CD4-positive, alpha-beta T cell (primary cell): ENCODE results near the gene ZC3H13. TPM values are rescaled to one million over a fixed set of nuclear protein-coding genes. Genes with fewer than 3 reads are reported as not detected.

Source experiments
- ATAC-seq: fragments of 200-7000 bp; cut with Tn5 transposase; one replicate; pipeline ENCODE4 v1.10.0; 2022; ENCODE audit warnings: mild to moderate bottlenecking; ENCODE audit not compliant: poor library complexity
- CTCF ChIA-PET: fragments of 350-600 bp; sonication (Branson Sonifier 250); formaldehyde crosslinking; loops from one replicate; lab custom pipeline; 2021; ENCODE audit warnings: antibody characterized with exemption, inconsistent platforms; lab: Charles Lee
- POLR2A ChIA-PET: fragments of 350-600 bp; sonication (Branson Sonifier 250); formaldehyde crosslinking; loops from one replicate; lab custom pipeline; 2021; ENCODE audit warnings: antibody characterized with exemption, inconsistent platforms; lab: Charles Lee
- DNase-seq, 14 experiments: peaks; one replicate each; pipeline ENCODE4 v3.0.0-alpha.2; 2013 to 2020; ENCODE audit warnings: mixed read lengths in 2 of 14
- H3K27ac ChIP-seq, 2 donors: one replicate each; pipeline versions ENCODE4 v1.5.1 to v1.7.0; 2013; ENCODE audit warnings: low read length in 2 of 2, low read depth in 1 of 2, mild to moderate bottlenecking in 1 of 2
- H3K27me3 ChIP-seq, 2 experiments: 1 replicate in 1 of 2; 2 replicates in 1 of 2; pipeline versions ENCODE4 v1.6.1 to v1.7.0; 2013; ENCODE audit warnings: low read length in 2 of 2, control low read depth in 1 of 2, mild to moderate bottlenecking in 1 of 2, moderate library complexity in 1 of 2; ENCODE audit not compliant: insufficient read depth in 2 of 2, control insufficient read depth in 1 of 2
- H3K36me3 ChIP-seq: one replicate; pipeline ENCODE4 v1.6.1; 2013; ENCODE audit warnings: low read length, control low read depth; ENCODE audit not compliant: insufficient read depth
- H3K4me1 ChIP-seq: one replicate; pipeline ENCODE4 v1.6.1; 2013; ENCODE audit warnings: low read length, control low read depth; ENCODE audit not compliant: insufficient read depth
- H3K4me3 ChIP-seq: one replicate; pipeline ENCODE4 v1.5.1; 2013; ENCODE audit warnings: mild to moderate bottlenecking, low read length, moderate library complexity
- H3K9me3 ChIP-seq, 2 experiments: 1 replicate in 1 of 2; 2 replicates in 1 of 2; pipeline versions ENCODE4 v1.6.1 to v1.7.0; 2013; ENCODE audit warnings: low read length in 2 of 2, mild to moderate bottlenecking in 2 of 2, control low read depth in 1 of 2, moderate library complexity in 1 of 2; ENCODE audit not compliant: control insufficient read depth in 1 of 2, insufficient read depth in 1 of 2
- H3K27ac Mint-ChIP-seq: one replicate; pipeline ENCODE4 v1.8.0; 2020; ENCODE audit warnings: mixed read lengths
- H3K27me3 Mint-ChIP-seq: one replicate; pipeline ENCODE4 v1.8.0; 2021; ENCODE audit warnings: mixed read lengths
- H3K36me3 Mint-ChIP-seq: one replicate; pipeline ENCODE4 v1.8.0; 2021; ENCODE audit warnings: low read depth, mixed read lengths
- H3K4me1 Mint-ChIP-seq: one replicate; pipeline ENCODE4 v1.8.0; 2021; ENCODE audit warnings: low read depth, mixed read lengths
- H3K4me3 Mint-ChIP-seq: one replicate; pipeline ENCODE4 v1.8.0; 2020; ENCODE audit warnings: mild to moderate bottlenecking, mixed read lengths
- H3K9me3 Mint-ChIP-seq: one replicate; pipeline ENCODE4 v1.8.0; 2020; ENCODE audit warnings: mixed read lengths
- intact Hi-C, 2 experiments: fragments of 100-400 bp; cut with DNase I in 1 of 2; cut with micrococcal nuclease in 1 of 2; formaldehyde crosslinking; loops; one replicate each; pipeline versions ENCODE4 v1.15.1 to v1.9.0; 2023 to 2025; cut with DNase I, micrococcal nuclease
- total RNA-seq, 174 experiments: library from RNA in 2 of 174; stranded (reverse) in 2 of 174; gene quantifications; one replicate each; pipeline ENCODE4 v1.2.3 and lab custom pipeline; 2021 to 2026
- TF ChIP-seq, protein P1 (sequence below): fragments of 200-600 bp; IDR thresholded peaks from one replicate; pipeline ENCODE4 v1.8.0; 2022; ENCODE audit warnings: antibody characterized with exemption, mild to moderate bottlenecking

ZC3H13 gene
- total RNA-seq, 2 experiments from 2014 or later = 36.5 to 43.8 TPM

GRCh38 chr13:45941261-45941660, 111.3 kb downstream of the ZC3H13 start:
- H3K27me3 Mint-ChIP-seq = no peaks in the 10 kb centered on the region
- H3K4me3 Mint-ChIP-seq = no peak overlapping the region
- Histone ChIP-seq H3K27ac (no peak overlapping the region), H3K4me3 (no peak overlapping the region), H3K4me1 (no peaks in the 10 kb centered on the region), H3K9me3 (no peaks in the 10 kb centered on the region), H3K36me3 (no peaks in the 10 kb centered on the region), H3K27me3 (no peaks in the 10 kb centered on the region)
- POLR2A ChIA-PET = no interaction called here
- H3K4me1 Mint-ChIP-seq = no peaks in the 10 kb centered on the region
- intact Hi-C loops = no loop called here
- DNase-seq = no peak
- no peaks in the 10 kb centered on the region for H3K9me3 Mint-ChIP-seq
- CTCF ChIA-PET = no interaction called here
- H3K27ac Mint-ChIP-seq = no peak overlapping the region
- H3K36me3 Mint-ChIP-seq = no peaks in the 10 kb centered on the region
- TF ChIP-seq, protein P1, sequence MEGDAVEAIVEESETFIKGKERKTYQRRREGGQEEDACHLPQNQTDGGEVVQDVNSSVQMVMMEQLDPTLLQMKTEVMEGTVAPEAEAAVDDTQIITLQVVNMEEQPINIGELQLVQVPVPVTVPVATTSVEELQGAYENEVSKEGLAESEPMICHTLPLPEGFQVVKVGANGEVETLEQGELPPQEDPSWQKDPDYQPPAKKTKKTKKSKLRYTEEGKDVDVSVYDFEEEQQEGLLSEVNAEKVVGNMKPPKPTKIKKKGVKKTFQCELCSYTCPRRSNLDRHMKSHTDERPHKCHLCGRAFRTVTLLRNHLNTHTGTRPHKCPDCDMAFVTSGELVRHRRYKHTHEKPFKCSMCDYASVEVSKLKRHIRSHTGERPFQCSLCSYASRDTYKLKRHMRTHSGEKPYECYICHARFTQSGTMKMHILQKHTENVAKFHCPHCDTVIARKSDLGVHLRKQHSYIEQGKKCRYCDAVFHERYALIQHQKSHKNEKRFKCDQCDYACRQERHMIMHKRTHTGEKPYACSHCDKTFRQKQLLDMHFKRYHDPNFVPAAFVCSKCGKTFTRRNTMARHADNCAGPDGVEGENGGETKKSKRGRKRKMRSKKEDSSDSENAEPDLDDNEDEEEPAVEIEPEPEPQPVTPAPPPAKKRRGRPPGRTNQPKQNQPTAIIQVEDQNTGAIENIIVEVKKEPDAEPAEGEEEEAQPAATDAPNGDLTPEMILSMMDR = no peak
- ATAC-seq = no peak

DNA sequence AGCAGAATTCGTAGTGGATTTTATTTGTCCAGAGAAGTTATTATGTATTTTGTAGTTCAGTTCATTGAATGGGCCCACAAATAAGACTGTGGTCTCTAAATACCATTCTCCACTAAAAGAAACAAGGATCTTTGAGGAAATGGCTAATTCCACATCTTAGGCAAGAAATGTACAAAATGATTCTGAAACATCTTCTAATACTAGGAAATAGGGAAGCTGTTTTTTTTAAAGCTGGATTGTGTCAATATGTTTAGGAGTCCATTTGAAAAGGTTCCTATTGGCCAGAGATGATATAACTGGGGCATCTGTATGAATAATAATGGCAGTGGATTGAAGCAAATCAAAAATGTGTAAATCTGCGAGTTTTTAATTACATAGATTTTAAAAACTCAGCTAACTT, 112.5 kb downstream of the ZC3H13 start:
- H3K27ac Mint-ChIP-seq = no peak overlapping the region
- Histone ChIP-seq H3K27ac (no peak overlapping the region), H3K36me3 (no peaks in the 10 kb centered on the region), H3K4me1 (no peaks in the 10 kb centered on the region), H3K27me3 (no peaks in the 10 kb centered on the region), H3K4me3 (no peak overlapping the region), H3K9me3 (no peaks in the 10 kb centered on the region)
- POLR2A ChIA-PET = no interaction called here
- no peaks in the 10 kb centered on the region for H3K27me3 Mint-ChIP-seq
- DNase-seq (no peak), ATAC-seq (no peak)
- CTCF ChIA-PET = no interaction called here
- TF ChIP-seq, protein P1 = no peak
- intact Hi-C loops = no loop called here
- no peaks in the 10 kb centered on the region for H3K4me1 Mint-ChIP-seq
- H3K36me3 Mint-ChIP-seq = no peaks in the 10 kb centered on the region
- no peak overlapping the region for H3K4me3 Mint-ChIP-seq
- H3K9me3 Mint-ChIP-seq = no peaks in the 10 kb centered on the region

- H3K4me3 ChIP-seq = no peak overlapping the region
- no peaks in the 10 kb centered on the region for H3K9me3 ChIP-seq
- ATAC-seq = no peak
- H3K4me1 ChIP-seq = no peaks in the 10 kb centered on the region
- Mint-ChIP-seq H3K9me3 (no peaks in the 10 kb centered on the region), H3K36me3 (no peaks in the 10 kb centered on the region), H3K27ac (no peak overlapping the region), H3K4me3 (no peak overlapping the region), H3K4me1 (no peaks in the 10 kb centered on the region), H3K27me3 (peaks cover 5% of the 10 kb centered on the region)
- ChIA-PET POLR2A (no interaction called here), CTCF (interaction anchor here (0.6 kb wide), 1 partner anchor 254 kb away, joined by 4 read pairs; no protein-coding TSS in a partner anchor)
- H3K27me3 ChIP-seq = peaks cover 0 to 5% of the 10 kb centered on the region in 2 experiments
- no peaks in the 10 kb centered on the region for H3K36me3 ChIP-seq
- TF ChIP-seq, protein P1 = no peak
- no peak for DNase-seq
- intact Hi-C loops = no loop called here
- H3K27ac ChIP-seq = no peak overlapping the region
Observed at GRCh38 chr13:45936621-45937020, 115.9 kb downstream of the ZC3H13 start.
